ENCODE measurements around the gene CHMP1A.

- TF ChIP-seq, protein P1, sequence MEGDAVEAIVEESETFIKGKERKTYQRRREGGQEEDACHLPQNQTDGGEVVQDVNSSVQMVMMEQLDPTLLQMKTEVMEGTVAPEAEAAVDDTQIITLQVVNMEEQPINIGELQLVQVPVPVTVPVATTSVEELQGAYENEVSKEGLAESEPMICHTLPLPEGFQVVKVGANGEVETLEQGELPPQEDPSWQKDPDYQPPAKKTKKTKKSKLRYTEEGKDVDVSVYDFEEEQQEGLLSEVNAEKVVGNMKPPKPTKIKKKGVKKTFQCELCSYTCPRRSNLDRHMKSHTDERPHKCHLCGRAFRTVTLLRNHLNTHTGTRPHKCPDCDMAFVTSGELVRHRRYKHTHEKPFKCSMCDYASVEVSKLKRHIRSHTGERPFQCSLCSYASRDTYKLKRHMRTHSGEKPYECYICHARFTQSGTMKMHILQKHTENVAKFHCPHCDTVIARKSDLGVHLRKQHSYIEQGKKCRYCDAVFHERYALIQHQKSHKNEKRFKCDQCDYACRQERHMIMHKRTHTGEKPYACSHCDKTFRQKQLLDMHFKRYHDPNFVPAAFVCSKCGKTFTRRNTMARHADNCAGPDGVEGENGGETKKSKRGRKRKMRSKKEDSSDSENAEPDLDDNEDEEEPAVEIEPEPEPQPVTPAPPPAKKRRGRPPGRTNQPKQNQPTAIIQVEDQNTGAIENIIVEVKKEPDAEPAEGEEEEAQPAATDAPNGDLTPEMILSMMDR (conservative IDR thresholded peaks at IDR 0.05) = no peak
- no peak for TF ChIP-seq EZH2 (IDR thresholded peaks at IDR 0.05; ENCODE audit: low read depth)
These were observed 40.5 kb downstream of the CHMP1A start for GRCh38 chr16:89617036-89617435.
